NCI-H226 (cell line): ENCODE measurements around the gene COLGALT1.
"Not testable (repeated sequence)": the region's sequence is repeated elsewhere in the genome, so short reads cannot be mapped to it uniquely, and the experiment has no call there.

Experiments used
- DNase-seq: peaks from one replicate; pipeline ENCODE4 v3.0.0-alpha.2; 2015

Gene COLGALT1

DNA sequence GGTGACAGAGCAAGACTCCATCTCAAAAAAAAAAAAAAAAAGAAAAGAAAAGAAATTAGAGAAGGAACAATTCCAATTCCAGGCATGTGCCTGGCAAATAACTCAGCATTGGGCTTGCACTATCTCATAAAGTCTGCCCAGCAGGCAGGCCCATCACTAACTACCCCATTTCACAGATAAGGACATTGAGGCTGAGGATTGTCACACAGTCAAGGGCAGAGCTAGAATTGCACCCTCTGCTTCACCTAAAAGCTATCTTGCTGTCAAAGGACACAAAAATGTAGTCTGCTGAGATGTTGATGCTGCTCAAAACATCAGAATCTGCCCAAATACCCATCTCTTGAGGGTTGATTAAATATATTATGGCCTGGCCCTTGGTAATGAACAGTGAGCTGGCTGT lies 20.7 kb upstream of the COLGALT1 start:
- no peak for DNase-seq

DNA sequence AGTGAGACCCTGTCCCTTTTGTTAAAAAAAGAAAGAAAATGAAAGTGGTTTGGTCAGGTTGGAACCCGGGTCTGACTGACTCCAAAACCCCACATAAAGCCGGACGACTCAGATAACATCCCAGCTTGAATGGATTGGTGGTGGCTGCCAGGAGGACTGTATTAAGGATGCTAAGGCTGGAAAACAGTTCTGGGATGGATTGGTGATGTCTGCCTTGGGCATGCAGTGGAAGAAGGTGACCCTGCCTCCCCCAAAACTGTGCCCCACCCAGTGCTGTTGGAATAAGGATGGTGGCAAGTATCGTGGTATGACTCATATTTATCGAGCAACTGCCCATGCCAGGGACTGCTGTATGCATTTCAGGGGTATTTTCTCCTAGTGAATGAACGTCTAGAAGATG lies 18.5 kb upstream of the COLGALT1 start:
- no peak for DNase-seq

DNA sequence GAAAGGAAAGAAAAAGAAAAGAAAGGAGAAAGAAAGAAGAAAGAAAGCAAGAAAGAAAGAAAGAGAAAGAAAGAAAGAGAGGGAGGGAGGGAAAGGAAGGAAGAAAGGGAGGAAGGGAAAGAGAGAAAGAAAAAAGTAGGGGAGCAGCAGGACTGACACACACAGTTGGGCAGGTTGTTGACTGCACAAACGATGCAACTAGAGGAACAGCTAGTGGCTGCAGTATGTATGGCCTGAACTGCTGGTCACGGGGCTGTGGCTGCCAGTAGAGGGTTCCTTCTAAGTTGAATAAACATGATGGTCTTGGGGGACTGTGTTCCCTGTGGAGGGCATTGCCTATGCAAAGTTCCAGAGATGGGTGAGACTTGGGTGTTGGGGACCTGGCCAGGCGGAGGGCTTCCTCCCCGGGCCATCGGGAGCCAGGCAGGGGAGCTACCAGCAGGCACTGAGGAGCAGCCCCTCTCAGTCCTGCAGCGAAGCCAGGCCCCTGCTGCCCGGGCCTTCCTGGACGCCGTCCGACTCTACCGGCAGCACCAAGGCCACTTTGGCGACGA lies 16.7 kb upstream of the COLGALT1 start:
- DNase-seq = no peak

DNA sequence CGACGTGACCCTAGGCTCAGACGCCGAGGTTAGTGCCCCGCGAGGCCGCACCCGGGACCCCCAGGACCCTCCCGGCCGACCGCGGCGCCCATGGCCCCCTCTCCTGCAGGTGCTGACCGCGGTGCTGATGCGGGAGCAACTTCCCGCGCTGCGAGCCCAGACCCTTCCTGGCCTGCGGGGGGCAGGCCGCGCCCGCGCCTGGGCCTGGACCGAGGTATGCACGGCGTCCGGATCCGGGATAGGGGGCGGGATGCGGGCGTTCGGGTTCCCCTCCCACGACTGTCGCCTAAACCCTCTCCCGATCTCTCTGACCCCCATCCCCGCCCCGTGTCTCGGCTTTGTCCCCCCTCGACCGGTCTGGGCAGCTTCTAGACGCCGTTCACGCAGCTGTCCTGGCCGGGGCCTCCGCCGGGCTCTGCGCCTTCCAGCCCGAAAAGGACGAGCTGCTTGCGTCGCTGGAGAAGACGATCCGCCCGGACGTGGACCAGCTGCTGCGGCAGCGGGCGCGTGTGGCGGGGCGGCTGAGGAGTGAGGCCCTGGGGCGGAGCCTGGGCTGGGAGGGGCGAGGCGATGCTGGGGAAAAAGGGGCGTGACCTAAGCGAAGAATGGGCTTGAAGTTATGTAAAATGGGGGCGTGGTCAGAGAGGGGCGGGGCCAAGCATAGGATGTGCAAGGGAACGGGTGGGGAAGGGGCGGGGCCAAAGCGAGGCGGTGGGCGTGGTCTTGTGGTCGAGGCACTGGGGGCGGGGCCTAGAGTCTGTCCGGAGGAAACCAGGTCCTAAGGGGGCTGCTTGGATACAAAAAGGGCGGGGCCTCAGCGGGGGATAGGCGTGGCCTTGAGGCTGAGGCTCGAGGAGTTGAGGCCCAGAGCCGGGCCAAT lies 16.0 kb upstream of the COLGALT1 start:
- DNase-seq = peak; percentile 80

DNA sequence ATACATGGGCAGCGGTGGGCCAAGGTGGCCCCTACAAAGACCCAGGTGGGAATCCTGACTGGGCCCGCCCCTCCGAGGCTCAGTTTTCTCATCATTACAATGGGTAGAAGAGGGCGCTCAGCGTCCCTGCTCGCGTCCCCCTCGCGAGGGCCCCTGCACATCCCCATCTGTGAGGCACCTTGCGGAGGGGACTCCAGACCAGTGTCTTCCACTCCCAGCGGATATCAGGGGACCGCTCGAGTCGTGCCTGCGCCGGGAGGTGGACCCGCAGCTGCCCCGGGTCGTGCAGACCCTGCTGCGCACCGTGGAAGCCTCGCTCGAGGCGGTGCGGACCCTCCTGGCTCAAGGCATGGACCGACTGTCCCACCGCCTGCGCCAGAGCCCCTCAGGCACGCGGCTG lies 15.3 kb upstream of the COLGALT1 start:
- no peak for DNase-seq

DNA sequence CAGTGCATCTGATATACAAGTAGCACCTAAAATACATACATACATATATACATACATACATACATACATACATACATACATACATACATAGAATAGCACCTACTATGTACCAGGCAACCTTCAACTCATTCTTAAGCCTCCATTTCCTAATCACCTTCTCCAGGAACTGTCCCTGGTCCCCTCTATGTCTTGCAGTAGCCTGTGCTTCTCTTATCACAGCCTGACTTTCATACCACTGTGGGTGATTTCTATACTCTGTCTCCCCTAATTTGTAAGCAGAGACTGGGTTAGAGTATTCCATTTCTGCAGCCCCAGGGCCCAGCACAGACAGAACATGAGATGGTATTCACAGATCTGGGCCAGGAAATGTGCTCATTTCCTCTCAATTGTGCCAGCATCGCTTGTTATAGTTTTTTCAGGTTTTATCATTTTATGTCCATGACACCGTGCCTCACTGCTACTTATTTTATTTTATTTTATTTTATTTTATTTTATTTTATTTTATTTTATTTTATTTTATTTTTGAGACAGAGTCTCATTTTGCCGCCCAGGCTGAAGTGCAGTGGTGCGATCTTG lies 14.2 kb upstream of the COLGALT1 start:
- no peak for DNase-seq

DNA sequence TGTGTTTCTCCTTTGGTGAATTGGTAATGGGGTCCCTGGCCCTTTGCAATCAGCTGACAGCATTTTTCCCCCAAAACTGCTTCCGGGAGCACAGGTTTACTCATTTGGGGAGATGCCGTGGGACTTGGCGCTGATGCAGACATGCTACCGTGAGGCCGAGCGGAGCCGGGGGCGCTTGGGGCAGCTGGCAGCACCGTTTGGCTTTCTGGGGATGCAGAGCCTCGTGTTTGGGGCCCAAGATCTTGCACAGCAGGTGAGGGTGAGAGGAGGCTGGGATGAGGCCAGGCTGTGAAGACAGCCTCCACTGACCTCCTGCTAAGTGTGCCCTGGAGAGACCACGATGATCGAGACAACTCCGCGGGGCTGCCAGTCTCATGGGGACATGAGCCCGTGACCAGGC lies 13.4 kb upstream of the COLGALT1 start:
- no peak for DNase-seq

DNA sequence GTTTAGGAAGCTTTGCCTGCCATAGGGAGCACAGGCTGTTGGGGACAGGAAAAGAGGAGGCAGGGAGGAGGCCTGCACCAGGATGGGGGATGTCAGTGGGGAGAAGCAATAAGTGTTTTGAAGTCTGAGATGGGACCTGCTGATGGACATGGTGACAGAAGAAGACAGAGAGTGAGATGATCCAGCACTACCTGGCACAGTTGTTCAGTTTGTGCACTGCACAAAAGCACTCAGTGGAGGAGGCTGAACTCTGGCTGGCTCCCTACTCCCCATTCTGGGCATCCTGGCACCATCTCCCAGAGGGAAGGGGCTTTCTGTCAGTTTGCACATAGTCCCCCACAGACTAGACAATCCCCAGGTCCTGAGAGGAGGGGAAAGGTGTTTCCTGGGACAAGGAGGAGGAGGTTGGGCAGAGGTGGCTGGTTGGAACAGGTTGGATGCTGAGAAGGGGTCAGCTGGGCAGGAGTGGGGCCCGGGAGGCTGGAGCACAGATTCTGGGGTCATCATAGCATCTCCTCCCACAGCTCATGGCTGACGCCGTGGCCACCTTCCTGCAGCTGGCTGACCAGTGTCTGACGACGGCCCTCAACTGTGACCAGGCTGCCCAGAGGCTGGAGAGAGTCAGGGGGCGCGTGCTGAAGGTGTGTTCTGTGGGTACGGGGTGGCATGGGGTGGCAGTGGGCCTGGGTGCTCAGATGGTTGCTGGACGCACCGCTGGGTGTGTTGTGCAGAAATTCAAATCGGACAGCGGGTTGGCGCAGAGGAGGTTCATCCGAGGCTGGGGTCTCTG lies 12.5 kb upstream of the COLGALT1 start:
- no peak for DNase-seq

DNA sequence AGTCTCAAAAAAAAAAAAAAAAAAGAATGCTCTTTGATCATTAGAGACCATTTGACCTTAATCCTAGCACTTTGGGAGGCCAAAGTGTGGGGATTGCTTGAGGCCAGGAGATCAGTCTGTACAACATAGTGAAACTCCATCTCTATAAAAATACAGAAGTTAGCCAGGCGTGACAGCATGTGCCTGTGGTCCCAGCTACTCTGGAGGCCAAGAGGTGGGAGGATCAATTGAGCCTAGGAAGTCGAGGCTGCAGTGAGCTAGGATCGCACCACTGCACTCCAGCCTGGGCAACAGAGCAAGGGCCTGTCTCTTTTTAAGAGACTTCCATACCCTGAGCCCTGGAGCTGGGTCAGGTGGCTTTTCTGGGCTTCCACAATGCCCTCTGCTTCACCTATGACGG lies 11.5 kb upstream of the COLGALT1 start:
- DNase-seq = no peak

DNA sequence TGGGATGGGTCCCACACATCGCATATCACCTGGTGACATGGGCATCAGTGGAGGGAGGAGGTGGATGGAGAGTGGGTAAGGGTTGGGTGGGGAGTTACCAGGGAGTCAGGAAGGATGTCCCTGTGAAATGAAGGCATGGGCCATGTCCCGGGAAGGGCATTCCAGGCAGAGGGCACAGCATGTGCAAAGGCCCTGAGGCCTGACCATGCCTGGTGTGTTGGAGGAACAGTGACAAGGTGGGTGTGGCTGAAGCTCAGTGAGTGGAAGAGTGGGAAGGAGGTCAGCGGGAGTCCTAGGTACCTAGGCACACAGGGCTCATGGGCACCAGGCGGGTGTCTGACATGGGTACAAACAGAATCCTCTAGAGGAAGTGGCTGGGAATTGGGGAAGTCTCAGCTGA lies 11.0 kb upstream of the COLGALT1 start:
- no peak for DNase-seq

DNA sequence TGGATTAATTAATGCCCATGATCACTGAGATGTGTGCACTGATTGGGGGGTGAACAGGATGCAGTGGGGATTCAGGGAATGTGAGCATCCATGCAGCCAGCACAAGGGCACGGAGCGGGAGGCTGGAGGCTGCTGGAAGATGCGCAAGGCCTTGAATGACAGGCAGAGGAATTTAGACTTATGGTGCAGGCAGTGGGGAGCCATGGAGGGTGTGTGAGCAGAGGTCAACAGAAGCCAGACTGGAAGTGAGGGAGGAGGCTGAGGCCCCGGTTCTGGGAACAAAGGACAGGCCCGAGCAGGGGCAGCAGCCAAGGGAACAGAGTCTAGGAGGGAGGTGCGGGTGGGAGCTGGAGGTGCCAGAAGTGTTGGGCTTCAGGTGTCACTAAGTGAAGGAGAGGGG lies 7.3 kb upstream of the COLGALT1 start:
- no peak for DNase-seq

DNA sequence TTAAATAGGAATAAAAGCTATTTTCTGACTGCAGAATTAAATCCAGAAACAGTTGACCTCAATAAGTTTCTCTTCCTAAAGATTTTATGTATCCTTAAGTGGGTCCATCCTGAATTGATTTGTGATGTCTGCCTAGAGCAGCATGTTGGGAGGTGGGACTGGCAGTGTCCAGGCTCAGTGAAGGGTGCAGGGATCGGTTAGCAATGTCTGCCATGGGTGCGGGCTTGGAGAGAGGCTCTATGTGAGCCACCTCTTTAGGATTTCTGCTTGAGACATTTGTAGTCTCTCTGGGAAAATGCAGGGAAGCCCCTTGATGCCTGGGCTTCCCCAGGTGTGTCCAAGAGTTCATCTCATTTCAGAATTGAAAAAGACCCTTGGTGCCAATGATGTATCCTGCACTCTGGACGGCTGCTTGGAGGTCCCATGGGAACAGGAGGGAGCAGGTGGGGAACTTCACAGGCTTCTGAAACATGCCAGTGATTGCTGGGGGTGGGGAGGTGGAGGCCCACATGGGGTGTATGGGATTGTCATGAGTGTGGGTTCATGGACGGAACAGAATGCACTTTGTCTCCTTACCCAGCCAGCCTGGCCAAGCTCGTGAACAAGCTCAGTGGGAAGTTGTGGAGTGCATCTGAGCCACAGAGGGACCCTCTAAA lies 6.2 kb upstream of the COLGALT1 start:
- no peak for DNase-seq

DNA sequence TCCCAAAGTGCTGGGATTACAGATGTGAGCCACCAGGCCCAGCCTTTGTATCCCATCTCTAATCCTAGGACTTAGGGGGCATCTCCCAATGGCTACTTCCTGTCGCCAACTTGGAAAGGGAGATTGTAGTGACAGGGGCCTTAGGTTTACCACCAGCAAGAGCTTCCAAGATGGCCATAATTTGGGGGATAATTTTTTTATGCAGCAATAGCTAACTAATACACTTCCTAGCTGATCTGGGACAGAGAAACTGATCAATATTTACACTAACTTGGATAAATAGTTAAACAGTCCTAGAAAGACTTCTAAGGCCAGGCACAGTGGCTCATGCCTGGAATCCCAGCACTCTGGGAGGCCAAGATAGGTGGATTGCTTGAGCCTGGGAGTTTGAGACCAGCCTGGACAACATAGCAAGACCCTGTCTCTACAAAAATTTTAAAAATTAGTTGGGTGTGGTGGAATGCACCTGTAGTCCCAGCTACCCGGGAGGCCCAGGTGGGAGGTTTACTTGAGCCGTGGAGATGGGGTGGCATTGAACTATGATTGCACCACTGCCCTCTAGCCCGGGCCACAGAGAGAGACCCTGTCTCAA lies 5.3 kb upstream of the COLGALT1 start:
- no peak for DNase-seq

DNA sequence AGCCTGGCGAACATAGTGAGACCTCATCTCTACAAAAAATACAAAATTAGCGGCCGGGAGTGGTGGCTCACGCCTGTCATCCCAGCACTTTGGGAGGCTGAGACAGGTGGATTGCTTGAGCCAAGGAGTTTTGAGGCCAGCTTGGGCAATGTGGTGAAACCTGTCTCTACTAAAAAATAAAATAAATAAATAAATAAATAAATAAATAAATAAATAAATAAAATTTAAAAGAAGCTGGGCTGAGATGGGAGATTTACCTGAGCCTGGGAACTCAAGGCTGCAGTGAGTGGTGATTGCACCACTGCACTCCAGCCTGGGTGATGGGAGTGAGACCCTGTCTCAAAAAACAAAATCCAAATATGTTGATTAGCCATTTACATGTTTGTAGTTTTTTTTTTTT lies 2.7 kb upstream of the COLGALT1 start:
- not testable (repeated sequence) for DNase-seq

DNA sequence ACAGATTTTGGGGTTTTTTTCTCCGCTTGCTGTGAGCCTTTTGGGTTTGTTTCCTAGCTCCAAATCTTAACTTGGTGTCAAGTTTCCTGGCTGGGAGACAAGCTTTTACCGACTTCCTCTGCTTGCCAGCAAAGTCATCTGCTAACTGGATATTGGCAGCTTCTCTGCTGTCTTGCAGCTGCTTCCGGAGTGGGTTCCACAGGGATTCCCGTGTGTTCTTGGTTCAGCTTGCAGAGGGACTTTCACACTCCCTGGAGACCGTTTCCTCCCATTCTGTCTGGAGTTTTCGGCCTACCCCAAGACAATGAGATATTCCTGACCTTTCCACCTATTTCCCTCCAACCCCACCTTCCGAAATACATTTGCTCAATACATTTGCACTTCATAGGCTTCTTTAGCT lies 2.2 kb upstream of the COLGALT1 start:
- DNase-seq = peak; percentile 68

DNA sequence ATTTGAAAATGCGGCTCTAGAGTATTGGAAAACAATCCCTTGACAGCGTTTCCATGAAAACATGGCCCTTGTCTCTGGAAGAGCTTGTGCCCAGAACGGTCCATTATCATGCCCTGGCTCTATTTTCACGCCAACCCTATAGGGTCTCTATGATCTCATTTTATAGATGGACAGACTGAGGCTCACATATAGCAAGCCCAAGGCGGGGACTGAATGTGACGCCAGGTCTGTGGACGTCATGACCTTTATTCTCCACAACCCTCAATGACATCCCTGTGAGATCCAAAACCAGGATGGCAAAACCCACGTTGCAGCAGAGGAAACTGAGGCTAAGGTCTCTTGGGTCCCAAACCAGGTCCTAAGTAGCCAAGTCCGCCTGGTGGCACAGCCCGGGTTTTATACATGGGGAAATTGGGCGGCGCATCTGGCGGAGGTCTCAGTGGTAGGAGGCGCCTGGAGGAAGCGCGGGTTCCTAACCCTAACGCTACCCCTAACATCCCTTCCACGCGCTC lies 425 bp upstream of the COLGALT1 start:
- no peak for DNase-seq

DNA sequence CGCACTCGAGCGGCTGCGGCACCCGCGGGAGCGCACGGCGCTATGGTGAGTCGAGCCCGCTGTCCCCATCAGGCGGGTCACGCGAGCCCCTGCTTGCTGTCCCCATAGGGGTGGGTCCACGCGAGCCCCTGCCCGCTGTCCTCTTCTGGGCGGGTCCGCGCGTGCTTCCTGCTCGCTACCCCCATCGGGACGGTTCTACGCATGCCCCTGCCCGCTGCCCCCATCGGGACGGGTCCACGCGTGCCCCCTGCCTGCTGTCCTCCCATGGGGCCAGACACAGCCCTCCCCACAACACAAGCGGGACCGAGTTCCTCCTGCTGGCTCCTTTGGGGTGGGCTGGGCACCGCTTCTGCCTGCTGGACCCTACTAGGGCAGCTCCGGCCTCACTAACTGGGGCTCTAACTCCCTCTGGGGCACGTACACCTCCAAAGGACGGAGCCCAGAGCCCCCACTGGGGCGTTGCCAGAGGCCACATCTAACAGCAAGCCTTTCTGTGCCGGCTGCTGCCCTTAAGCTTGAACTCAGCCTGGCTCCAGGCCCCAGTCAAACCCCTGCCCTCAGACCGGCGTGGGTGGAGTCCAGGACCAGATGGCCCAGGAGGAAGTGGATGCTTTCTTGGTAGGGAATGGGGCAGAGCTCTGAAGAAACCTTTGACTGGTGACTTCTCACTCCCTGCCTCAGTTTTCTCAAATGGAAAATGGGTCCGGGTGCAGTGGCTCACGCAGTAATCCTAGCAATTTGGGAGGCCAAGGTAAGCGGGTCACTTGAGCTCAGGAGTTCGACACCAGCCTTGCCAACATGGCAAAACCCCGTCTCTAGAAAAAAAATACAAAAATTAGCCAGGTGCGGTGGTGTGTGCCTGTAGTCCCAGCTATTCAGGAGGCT lies 722 bp downstream of the COLGALT1 start:
- DNase-seq = peak; percentile 57

DNA sequence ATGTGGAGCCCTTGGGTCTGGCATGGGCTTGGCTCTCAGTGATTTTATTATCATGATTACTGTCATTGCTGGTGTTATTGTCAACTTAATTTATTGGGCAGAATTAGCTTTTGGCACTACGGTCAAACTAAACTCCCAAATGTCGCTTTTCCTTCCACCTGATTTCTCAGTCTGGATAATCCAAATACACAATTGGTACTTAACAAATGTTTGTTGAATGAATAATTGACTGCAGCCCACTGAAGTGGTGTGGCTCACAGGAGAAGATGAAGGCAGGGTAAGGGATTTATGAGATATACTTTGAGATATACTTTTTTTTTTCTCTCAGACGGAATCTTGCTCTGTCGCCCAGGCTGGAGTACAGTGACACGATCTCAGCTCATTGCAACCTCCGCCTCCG lies 1.5 kb downstream of the COLGALT1 start:
- DNase-seq = no peak

DNA sequence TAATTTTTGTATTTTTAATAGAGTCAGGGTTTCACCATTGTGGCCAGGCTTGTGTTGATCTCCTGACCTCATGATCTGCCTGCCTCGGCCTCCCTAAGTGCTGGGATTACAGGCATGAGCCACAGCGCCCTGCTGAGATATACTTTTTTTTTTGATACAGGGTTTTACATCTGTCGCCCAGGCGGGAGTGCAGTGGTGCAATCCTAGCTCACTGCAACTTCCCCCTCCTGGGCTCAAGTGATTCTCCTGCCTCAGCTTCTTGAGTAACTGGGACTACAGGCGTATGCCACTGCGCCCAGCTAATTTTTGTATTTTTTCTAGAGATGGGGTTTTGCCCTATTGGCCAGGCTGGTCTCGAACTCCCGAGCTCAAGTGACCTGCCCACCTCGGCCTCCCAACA lies 2.0 kb downstream of the COLGALT1 start:
- no peak for DNase-seq

DNA sequence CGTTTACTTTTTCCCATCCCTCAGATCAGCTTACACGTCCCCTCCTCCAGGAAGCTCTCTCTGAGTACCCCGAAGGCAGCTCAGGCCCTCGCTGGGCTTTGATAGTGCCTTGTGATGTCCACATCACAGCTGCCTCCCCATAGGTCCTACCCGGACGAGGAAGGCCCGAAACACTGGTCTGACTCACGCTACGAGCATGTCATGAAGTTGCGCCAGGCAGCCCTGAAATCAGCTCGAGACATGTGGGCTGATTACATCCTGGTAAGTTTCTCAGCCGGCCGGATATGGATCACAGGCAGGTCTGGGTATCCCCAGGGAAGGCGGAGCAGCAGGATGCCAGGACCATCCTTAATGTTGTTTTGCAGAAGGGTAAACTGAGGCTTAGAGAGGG lies 4.8 kb downstream of the COLGALT1 start:
- DNase-seq = peak; percentile 99

DNA sequence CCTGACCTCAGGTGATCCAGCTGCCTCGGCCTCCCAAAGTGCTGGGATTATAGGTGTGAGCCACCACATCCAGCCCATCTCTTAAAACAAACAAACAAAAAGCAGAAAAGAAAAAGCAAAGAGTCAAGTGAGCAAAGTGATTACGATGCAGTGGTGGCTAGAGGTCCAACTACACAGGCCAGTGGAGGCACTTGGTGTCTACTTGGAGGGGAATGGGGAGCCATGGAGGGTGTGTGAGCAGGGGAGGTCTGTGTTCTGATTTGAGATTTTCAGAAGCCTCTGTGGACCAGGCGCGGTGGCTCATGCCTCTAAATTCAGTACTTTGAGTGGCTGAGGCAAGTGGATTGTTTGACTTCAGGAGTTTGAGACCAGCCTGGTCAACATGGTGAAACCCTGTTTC lies 6.6 kb downstream of the COLGALT1 start:
- no peak for DNase-seq
